GM12872 (cell line): ENCODE results near the gene CREBZF.

Experiments used
- CTCF ChIP-seq: IDR thresholded peaks from 3 replicates; pipeline ENCODE4 v1.5.1; 2011; ENCODE audit warnings: low read depth, mild to moderate bottlenecking, low read length, moderate library complexity; ENCODE audit not compliant: insufficient read depth

The CREBZF gene

GRCh38 chr11:85664615-85665481 lies at the start of gene CREBZF:
CREBZF (minus strand) TSS chr11:85665129; CDS start chr11:85664875, 254 bp downstream.
- TF ChIP-seq CTCF: no peak

- TF ChIP-seq CTCF: no peak
These were observed 48.0 kb upstream of the CREBZF start for GRCh38 chr11:85712953-85713352.

GRCh38 chr11:85710917-85711316 lies 46.0 kb upstream of the CREBZF start:
- TF ChIP-seq CTCF: no peak

GRCh38 chr11:85709941-85710702 lies 45.2 kb upstream of the CREBZF start:
- TF ChIP-seq CTCF: no peak

GRCh38 chr11:85705800-85706199 lies 40.9 kb upstream of the CREBZF start:
- no peak for TF ChIP-seq CTCF

GRCh38 chr11:85704967-85705366 lies 40.0 kb upstream of the CREBZF start:
- TF ChIP-seq CTCF: no peak

GRCh38 chr11:85699957-85700741 lies 35.2 kb upstream of the CREBZF start:
- no peak for TF ChIP-seq CTCF
